GM19467 (cell line): ENCODE data around the gene DBN1.

Experiments used
- ATAC-seq: cut with Tn5 transposase; IDR thresholded peaks from one replicate; pipeline ENCODE4 v1.9.1; 2021; ENCODE audit warnings: mild to moderate bottlenecking, moderate library complexity; ENCODE audit not compliant: unreplicated experiment

Gene DBN1

GRCh38 chr5:177445052-177445916 is 28.1 kb downstream of the DBN1 start:
- no peak for ATAC-seq

- ATAC-seq, result no peak
Measured at GRCh38 chr5:177444106-177445051, 29.1 kb downstream of the DBN1 start.

- no peak for ATAC-seq
Measured at GRCh38 chr5:177443144-177443983, 30.1 kb downstream of the DBN1 start.

GRCh38 chr5:177442066-177442826 is 31.2 kb downstream of the DBN1 start:
- ATAC-seq, result no peak

- ATAC-seq, result no peak
Measured at GRCh38 chr5:177440990-177441780, 32.2 kb downstream of the DBN1 start.

- no peak for ATAC-seq
Measured at GRCh38 chr5:177440211-177440989, 33.0 kb downstream of the DBN1 start.

- ATAC-seq, result no peak
Measured at GRCh38 chr5:177439518-177440053, 33.8 kb downstream of the DBN1 start.

GRCh38 chr5:177438468-177438867 is 35.0 kb downstream of the DBN1 start:
- no peak for ATAC-seq

GRCh38 chr5:177437623-177438022 is 35.8 kb downstream of the DBN1 start:
- no peak for ATAC-seq

GRCh38 chr5:177435847-177436536 is 37.4 kb downstream of the DBN1 start:
- no peak for ATAC-seq

- ATAC-seq, result no peak
Measured at GRCh38 chr5:177434942-177435738, 38.3 kb downstream of the DBN1 start.

GRCh38 chr5:177434437-177434836 is 39.0 kb downstream of the DBN1 start:
- no peak for ATAC-seq

- ATAC-seq, result no peak
Measured at GRCh38 chr5:177433658-177434217, 39.7 kb downstream of the DBN1 start.

- ATAC-seq, result no peak
Measured at GRCh38 chr5:177432839-177433657, 40.4 kb downstream of the DBN1 start.

GRCh38 chr5:177432143-177432838 is 41.1 kb downstream of the DBN1 start:
- no peak for ATAC-seq
